OCI-LY7 (cell line): Measurements from ENCODE around the gene STK35. TPM values are rescaled to one million over a fixed set of nuclear protein-coding genes. Genes with fewer than 3 reads are reported as not detected.
"Not testable (repeated sequence)": the region's sequence is repeated elsewhere in the genome, so short reads cannot be mapped to it uniquely, and the experiment has no call there.

ENCODE experiments used
- BruUV-seq: library from RNA; stranded (reverse); fragments of 400-500 nt; replicated peaks from 2 replicates; lab custom pipeline; 2021; lab: Mats Ljungman, UMichigan
- CTCF ChIA-PET: fragments of 300-600 bp; sonication (Branson Sonifier 250); formaldehyde crosslinking; loops from one replicate; lab custom pipeline; 2022; ENCODE audit warnings: antibody characterized with exemption; ENCODE audit not compliant: unreplicated experiment; lab: Charles Lee
- POLR2A ChIA-PET: fragments of 300-600 bp; sonication (Branson Sonifier 250); formaldehyde crosslinking; loops from one replicate; lab custom pipeline; 2022; ENCODE audit warnings: antibody characterized with exemption; lab: Charles Lee
- DNase-seq: peaks from one replicate; pipeline ENCODE4 v3.0.0-alpha.2; 2015; ENCODE audit warnings: low spot score
- H2AFZ ChIP-seq: fragments of 200-600 bp; sonication (generic), shearing (Covaris generic); 2 replicates; pipeline ENCODE4 v1.6.1; 2014; ENCODE audit warnings: mild to moderate bottlenecking, antibody characterized with exemption, low read length, moderate library complexity
- H3K27ac ChIP-seq: fragments of 200-600 bp; sonication (generic); 2 replicates; pipeline ENCODE4 v1.5.1; 2014; ENCODE audit warnings: mixed run types, low read depth, mild to moderate bottlenecking, moderate library complexity, low read length, inconsistent platforms; ENCODE audit not compliant: poor library complexity, severe bottlenecking
- H3K36me3 ChIP-seq: fragments of 200-600 bp; sonication (generic); 2 replicates; pipeline ENCODE4 v1.6.1; 2014; ENCODE audit warnings: mild to moderate bottlenecking, antibody characterized with exemption, low read length, moderate library complexity, mixed read lengths; ENCODE audit not compliant: insufficient read depth
- H3K4me1 ChIP-seq: fragments of 200-600 bp; sonication (generic); 2 replicates; pipeline ENCODE4 v1.5.1; 2014; ENCODE audit warnings: mild to moderate bottlenecking, low read length; ENCODE audit not compliant: insufficient read depth, poor library complexity, severe bottlenecking
- H3K4me2 ChIP-seq: fragments of 200-600 bp; sonication (generic); 2 replicates; pipeline ENCODE4 v1.6.1; 2014; ENCODE audit warnings: mild to moderate bottlenecking, low read length
- H3K4me3 ChIP-seq: fragments of 200-600 bp; sonication (generic); 2 replicates; pipeline ENCODE4 v1.5.1; 2014; ENCODE audit warnings: mild to moderate bottlenecking, low read depth, low read length; ENCODE audit not compliant: poor library complexity, severe bottlenecking
- H3K79me2 ChIP-seq: fragments of 200-600 bp; sonication (generic); 2 replicates; pipeline ENCODE4 v1.6.1; 2016; ENCODE audit warnings: low read depth, mild to moderate bottlenecking, low read length, moderate library complexity, mixed read lengths; ENCODE audit not compliant: insufficient read depth
- H3K9me2 ChIP-seq: fragments of 200-600 bp; sonication (generic); 2 replicates; pipeline ENCODE4 v1.6.1; 2016; ENCODE audit warnings: mild to moderate bottlenecking, low read length, mixed read lengths; ENCODE audit not compliant: insufficient read depth
- H3K9me3 ChIP-seq: fragments of 200-600 bp; sonication (generic); 2 replicates; pipeline ENCODE4 v1.6.1; 2014; ENCODE audit warnings: mild to moderate bottlenecking, mixed run types, low read length, mixed read lengths
- H4K20me1 ChIP-seq: fragments of 200-600 bp; sonication (generic); 2 replicates; pipeline ENCODE4 v1.6.1; 2014; ENCODE audit warnings: mild to moderate bottlenecking, antibody characterized with exemption, low read length, moderate library complexity, mixed read lengths; ENCODE audit not compliant: insufficient read depth
- CTCF ChIP-seq: fragments of 200-600 bp; sonication (generic); conservative IDR thresholded peaks from 2 replicates; pipeline ENCODE4 v1.5.1; 2014; ENCODE audit warnings: mild to moderate bottlenecking, antibody characterized with exemption, low read length, moderate library complexity, mixed read lengths
- EZH2phosphoT487 ChIP-seq: fragments of 200-600 bp; sonication (generic); IDR thresholded peaks from 2 replicates; pipeline ENCODE4 v1.6.1; 2018; ENCODE audit warnings: low read depth, borderline replicate concordance, mild to moderate bottlenecking, mixed run types, antibody characterized with exemption, low read length, moderate library complexity, mixed read lengths
- intact Hi-C: fragments of 100-400 bp; cut with micrococcal nuclease; formaldehyde crosslinking; loops from one replicate; pipeline ENCODE4 v1.10.0; 2022; ENCODE audit not compliant: unreplicated experiment
- total RNA-seq, 2 experiments: library from RNA; depleted of rRNA in 1 of 2; stranded (reverse); fragments of >200 nt in 1 of 2; shearing (Covaris generic) in 1 of 2; gene quantifications; 2 replicates each; pipeline ENCODE4 v1.2.3, GENCODE V29; 2014 to 2022

Gene STK35
- total RNA-seq, 2 experiments from 2014 or later = 21.4 to 22.3 TPM

DNA sequence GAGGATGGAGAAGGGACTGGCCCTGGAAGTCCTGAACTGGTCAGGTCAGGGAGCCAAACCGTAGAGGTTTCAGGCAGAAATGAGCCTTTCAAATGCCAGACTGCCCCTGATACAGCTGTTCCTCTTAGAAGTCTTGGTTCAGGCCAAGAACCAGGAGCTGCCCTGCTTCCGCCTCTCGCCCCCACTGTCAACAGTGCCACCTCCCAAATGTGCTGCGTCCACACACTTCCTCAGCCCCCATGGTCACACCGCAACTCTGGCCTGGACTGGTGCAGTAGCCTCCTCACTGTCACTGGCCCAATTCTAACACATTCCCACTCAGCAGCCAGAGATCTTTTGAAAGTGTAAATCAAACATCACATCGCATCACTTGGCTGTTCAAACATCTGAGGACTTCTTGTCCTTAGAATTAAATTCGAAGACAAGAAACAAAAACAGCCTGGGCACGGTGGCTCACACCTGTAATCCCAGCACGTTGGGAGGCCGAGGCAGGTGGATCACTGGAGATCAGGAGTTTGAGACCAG, 69.7 kb downstream of the STK35 start:
- no peaks in the 10 kb centered on the region for H3K36me3 ChIP-seq
- no peak for DNase-seq
- no peaks in the 10 kb centered on the region for H3K4me1 ChIP-seq
- no peak overlapping the region for H3K4me2 ChIP-seq
- H4K20me1 ChIP-seq = no peaks in the 10 kb centered on the region
- TF ChIP-seq CTCF = no peak
- no peak for TF ChIP-seq EZH2phosphoT487
- no peak overlapping the region for H3K27ac ChIP-seq
- POLR2A ChIA-PET = no interaction called here
- no peaks in the 10 kb centered on the region for H3K9me3 ChIP-seq
- CTCF ChIA-PET = interaction anchor here (0.7 kb wide), 1 partner anchor 18 kb away, joined by 3 read pairs; no protein-coding TSS in a partner anchor
- no TSS peak for BruUV-seq
- H3K79me2 ChIP-seq = no peaks in the 10 kb centered on the region
- H3K9me2 ChIP-seq = no peaks in the 10 kb centered on the region
- H3K4me3 ChIP-seq = no peak overlapping the region
- H2AFZ ChIP-seq = no peak overlapping the region
- intact Hi-C loops = loop anchor here (5.0 kb wide), 2 partner anchors 69 to 369 kb away; partner anchors contain the start of gene STK35

DNA sequence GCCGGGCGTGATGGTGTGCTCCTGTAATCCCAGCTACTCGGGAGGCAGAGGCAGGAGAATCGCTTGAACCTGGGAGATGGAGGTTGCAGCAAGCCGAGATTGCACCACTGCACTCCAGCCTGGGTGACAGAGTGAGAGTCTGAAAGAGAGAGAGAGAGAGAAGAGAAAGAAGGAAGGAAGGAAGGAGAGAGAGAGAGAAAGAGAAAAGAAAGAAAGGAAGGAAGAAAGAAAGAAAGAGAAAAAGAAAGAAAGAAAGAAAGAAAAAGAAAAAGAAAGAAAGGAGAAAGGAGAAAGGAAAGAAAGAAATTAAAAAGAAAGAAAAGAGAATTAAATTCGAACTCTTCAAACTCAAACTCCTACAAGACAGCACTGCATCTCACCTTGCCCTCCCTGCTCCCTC, 70.2 kb downstream of the STK35 start:
- H3K9me3 ChIP-seq, H2AFZ ChIP-seq, H3K4me1 ChIP-seq, H3K4me2 ChIP-seq, H3K36me3 ChIP-seq, H4K20me1 ChIP-seq, H3K9me2 ChIP-seq, H3K4me3 ChIP-seq, POLR2A ChIA-PET, DNase-seq, H3K27ac ChIP-seq, BruUV-seq, CTCF ChIA-PET, H3K79me2 ChIP-seq: not testable (repeated sequence)
- intact Hi-C loops = loop anchor here (1.0 to 5.0 kb wide), 5 partner anchors 70 to 408 kb away; partner anchors contain the start of gene STK35

GRCh38 chr20:2172305-2173175, 70.9 kb downstream of the STK35 start:
- ChIA-PET POLR2A (no interaction called here), CTCF (interaction anchor here (1.3 kb wide), 1 partner anchor 48 kb away, joined by 6 read pairs; no protein-coding TSS in a partner anchor)
- Histone ChIP-seq H3K4me1 (no peaks in the 10 kb centered on the region), H3K4me3 (no peak overlapping the region), H2AFZ (no peak overlapping the region), H3K9me2 (no peaks in the 10 kb centered on the region), H3K27ac (no peak overlapping the region), H4K20me1 (no peaks in the 10 kb centered on the region), H3K79me2 (no peaks in the 10 kb centered on the region), H3K36me3 (no peaks in the 10 kb centered on the region), H3K4me2 (no peak overlapping the region), H3K9me3 (no peaks in the 10 kb centered on the region)
- no TSS peak for BruUV-seq
- intact Hi-C loops = loop anchor here (1.0 to 5.0 kb wide), 5 partner anchors 70 to 408 kb away; partner anchors contain the start of gene STK35
- peak; percentile 63 for DNase-seq
- no peak for TF ChIP-seq EZH2phosphoT487
- peak; percentile 88 for TF ChIP-seq CTCF
